HepG2 (cell line): ENCODE measurements around the gene NMU. TPM values are rescaled to one million over a fixed set of nuclear protein-coding genes. Genes with fewer than 3 reads are reported as not detected.
A peak's percentile ranks its signal among the peaks of the same experiment; 100 is the strongest.

ENCODE experiments used
- ARHGAP35 ChIP-seq: sonication (generic); formaldehyde crosslinking; IDR thresholded peaks from 2 replicates; pipeline ENCODE4 v1.9.0; 2022; ENCODE audit warnings: mild to moderate bottlenecking, inconsistent platforms, moderate library complexity, missing genetic modification reagents, borderline replicate concordance
- BATF2 ChIP-seq: sonication (generic); formaldehyde crosslinking; IDR thresholded peaks from 2 replicates; pipeline ENCODE4 v1.8.0; 2022; ENCODE audit warnings: mild to moderate bottlenecking, missing genetic modification reagents, moderate library complexity
- FUBP1 ChIP-seq: sonication (generic); formaldehyde crosslinking; IDR thresholded peaks from 2 replicates; pipeline ENCODE4 v1.5.1; 2020; ENCODE audit warnings: missing genetic modification reagents, mild to moderate bottlenecking, borderline replicate concordance
- HHEX ChIP-seq: IDR thresholded peaks from 2 replicates; pipeline ENCODE4 v1.6.1; 2016; ENCODE audit warnings: control low read depth
- HIVEP1 ChIP-seq: sonication (generic); formaldehyde crosslinking; IDR thresholded peaks from 2 replicates; pipeline ENCODE4 v1.4.0; 2020; ENCODE audit warnings: mild to moderate bottlenecking, missing genetic modification reagents
- MLX ChIP-seq: IDR thresholded peaks from 2 replicates; pipeline ENCODE4 v1.6.1; 2016
- MTA3 ChIP-seq: sonication (generic); formaldehyde crosslinking; IDR thresholded peaks from 2 replicates; pipeline ENCODE4 v1.4.0; 2020; ENCODE audit warnings: missing genetic modification reagents
- PCBP1 ChIP-seq: fragments of 200-400 bp; formaldehyde crosslinking; IDR thresholded peaks from 2 replicates; pipeline ENCODE4 v1.6.1; 2017; ENCODE audit warnings: mild to moderate bottlenecking, low read depth, low read length, borderline replicate concordance
- PITX1 ChIP-seq: sonication (generic); formaldehyde crosslinking; IDR thresholded peaks from 2 replicates; pipeline ENCODE4 v1.5.1; 2020; ENCODE audit warnings: mild to moderate bottlenecking, missing genetic modification reagents
- RAD21 ChIP-seq: fragments of 450-650 bp; formaldehyde crosslinking; IDR thresholded peaks from 2 replicates; pipeline ENCODE4 v1.5.0; 2020; ENCODE audit warnings: mild to moderate bottlenecking
- SIN3B ChIP-seq: fragments of 150-350 bp; IDR thresholded peaks from 2 replicates; pipeline ENCODE4 v1.6.1; 2014; ENCODE audit warnings: low read length
- SNAI1 ChIP-seq: sonication (generic); formaldehyde crosslinking; IDR thresholded peaks from 2 replicates; pipeline ENCODE4 v1.5.0; 2020; ENCODE audit warnings: mild to moderate bottlenecking, missing genetic modification reagents, borderline replicate concordance
- XBP1 ChIP-seq: sonication (generic); formaldehyde crosslinking; IDR thresholded peaks from 2 replicates; pipeline ENCODE4 v1.5.0; 2020; ENCODE audit warnings: missing genetic modification reagents
- ZBTB38 ChIP-seq: sonication (generic); formaldehyde crosslinking; IDR thresholded peaks from 2 replicates; pipeline ENCODE4 v1.5.1; 2020; ENCODE audit warnings: mild to moderate bottlenecking, missing genetic modification reagents
- ZNF207 ChIP-seq: fragments of 450-650 bp; IDR thresholded peaks from 2 replicates; pipeline ENCODE4 v1.6.1; 2016; ENCODE audit warnings: antibody characterized with exemption, borderline replicate concordance
- ZNF280D ChIP-seq: sonication (generic); formaldehyde crosslinking; IDR thresholded peaks from 2 replicates; pipeline ENCODE4 v1.5.1; 2020; ENCODE audit warnings: mild to moderate bottlenecking, missing genetic modification reagents
- ZNF501 ChIP-seq: sonication (generic); formaldehyde crosslinking; IDR thresholded peaks from 2 replicates; pipeline ENCODE4 v1.5.1; 2020; ENCODE audit warnings: mild to moderate bottlenecking, moderate library complexity, missing genetic modification reagents
- ZNF510 ChIP-seq: sonication (generic); formaldehyde crosslinking; IDR thresholded peaks from 2 replicates; pipeline ENCODE4 v1.4.0; 2020; ENCODE audit warnings: low read depth, mild to moderate bottlenecking, missing genetic modification reagents
- ZNF7 ChIP-seq: IDR thresholded peaks from 2 replicates; pipeline ENCODE4 v1.6.1; 2016; ENCODE audit warnings: missing biosample characterization, missing genetic modification reagents
- ZNF703 ChIP-seq: sonication (generic); formaldehyde crosslinking; IDR thresholded peaks from 2 replicates; pipeline ENCODE4 v1.5.1; 2020; ENCODE audit warnings: missing genetic modification reagents, mild to moderate bottlenecking, moderate library complexity, borderline replicate concordance
- ZNF709 ChIP-seq: sonication (generic); formaldehyde crosslinking; IDR thresholded peaks from 2 replicates; pipeline ENCODE4 v1.5.0; 2020; ENCODE audit warnings: mild to moderate bottlenecking, missing genetic modification reagents
- polyA plus RNA-seq, 8 experiments: library from polyadenylated mRNA; depleted of rRNA in 3 of 8; stranded (reverse) in 7 of 8; unstranded in 1 of 8; fragments of >200 nt; fragmentation: Illumina TruSeq in 4 of 8; extraction: Trizol in 4 of 8; gene quantifications; 2 replicates each; pipeline versions ENCODE4 v1.2.1 to v1.2.3, GENCODE V29; 2011 to 2016; ENCODE audit warnings: low read depth in 4 of 8, missing spikeins in 1 of 8, mixed read lengths in 1 of 8; ENCODE audit not compliant: insufficient read depth in 1 of 8
- total RNA-seq, 5 experiments: library from RNA; depleted of rRNA; stranded (reverse); fragments of >200 nt; fragmentation: Illumina TruSeq; extraction: Trizol; gene quantifications; 2 replicates each; pipeline ENCODE4 v1.2.3, GENCODE V29; 2016; ENCODE audit warnings: low read depth in 1 of 5

The NMU gene
- total and polyA plus RNA-seq, 2 of the 13 experiments (the other 11 are each of a cell fraction or from before 2014, with no cell fraction given) = not detected

DNA sequence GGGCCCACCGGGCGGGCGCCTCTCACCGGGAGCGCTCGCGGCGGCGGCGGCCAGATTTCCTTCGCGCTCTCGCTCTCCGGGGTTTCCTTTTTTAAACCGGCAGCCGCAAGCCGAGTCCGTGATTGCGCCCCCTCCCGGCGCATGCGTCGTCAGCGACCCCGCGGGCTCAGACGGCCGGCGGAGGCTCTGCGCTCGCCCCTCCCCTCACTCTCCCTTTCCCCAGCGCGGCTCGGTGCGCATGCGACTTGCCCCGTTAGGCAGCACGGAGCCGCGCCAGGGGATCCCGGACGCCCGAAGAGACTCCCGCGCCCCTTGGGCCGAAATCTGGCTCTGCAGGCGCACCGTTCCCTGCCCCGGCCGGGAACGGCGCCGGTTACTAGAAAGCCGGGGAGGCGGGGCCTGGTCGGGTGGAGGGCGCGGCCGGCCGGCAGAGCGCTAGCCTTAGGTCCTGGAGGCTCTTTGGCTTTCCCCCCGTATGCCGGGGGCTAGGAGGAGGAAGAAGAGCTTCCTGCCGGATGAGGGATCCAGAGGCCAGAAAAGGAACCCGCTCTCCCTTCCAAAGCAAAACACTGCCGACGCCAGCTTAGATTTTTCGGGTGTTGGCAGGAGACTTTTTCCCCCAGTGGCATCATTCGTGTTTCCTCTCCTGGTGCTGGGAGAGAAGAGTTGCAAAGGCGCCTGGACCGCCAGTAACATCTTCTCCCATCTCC is 89.2 kb downstream of the NMU start, which contains the start of gene CLOCK (continued):
- TF ChIP-seq ZNF280D (no peak), ARHGAP35 (CRISPR knock-in tag) (peak; percentile 77; the same call in 1 of the 2 replicates), ZNF7 (CRISPR knock-in tag) (no peak), ZNF709 (CRISPR knock-in tag) (no peak; the same call in 1 of the 2 replicates), MLX (CRISPR knock-in tag) (0 out of 2 replicates have a peak, but pooled peaks have one; percentile 32), FUBP1 (no peak), ZNF501 (peak; percentile 80), ZBTB38 (peak; percentile 47; the same call in 1 of the 2 replicates), HIVEP1 (CRISPR knock-in tag) (peak; percentile 70; the same call in 1 of the 2 replicates), PITX1 (CRISPR knock-in tag) (no peak), MTA3 (CRISPR knock-in tag) (no peak), RAD21 (CRISPR knock-in tag) (peak; percentile 61; the same call in 1 of the 2 replicates), SNAI1 (CRISPR knock-in tag) (no peak), PCBP1 (no peak), ZNF207 (no peak), ZNF510 (CRISPR knock-in tag) (0 out of 2 replicates have a peak, but pooled peaks have one; percentile 34), HHEX (CRISPR knock-in tag) (no peak), XBP1 (no peak), SIN3B (no peak), BATF2 (no peak), ZNF703 (CRISPR knock-in tag) (no peak)
